Activated CD4-positive, CD25-positive, alpha-beta regulatory T cell treated with anti-CD3 and anti-CD28 coated beads, Interleukin-2, amount 50 U/mL, for 16 hours (primary cell): ENCODE data around the gene ENGASE.

ENCODE experiments used
- DNase-seq: peaks from one replicate; pipeline ENCODE4 v3.0.0-alpha.2; 2020; ENCODE audit warnings: low read depth, low spot score

The ENGASE gene

DNA sequence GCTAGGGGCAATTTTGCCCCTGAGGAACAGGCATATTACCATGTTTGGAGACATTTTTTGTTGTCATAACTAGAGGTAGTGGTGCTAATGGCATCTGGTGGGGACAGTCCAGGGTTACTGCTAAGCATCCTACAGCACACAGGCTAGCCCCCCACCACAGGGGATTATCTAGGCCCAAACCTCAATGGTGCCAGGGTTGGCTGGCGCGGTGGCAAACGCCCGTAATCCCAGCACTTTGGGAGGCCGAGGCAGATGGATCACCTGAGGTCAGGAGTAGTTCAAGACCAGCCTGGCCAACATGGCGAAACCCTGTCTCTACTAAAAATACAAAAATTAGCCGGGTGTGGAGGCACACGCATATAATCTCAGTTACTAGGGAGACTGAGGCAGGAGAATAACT is 35.5 kb upstream of the ENGASE start:
- no peak for DNase-seq

DNA sequence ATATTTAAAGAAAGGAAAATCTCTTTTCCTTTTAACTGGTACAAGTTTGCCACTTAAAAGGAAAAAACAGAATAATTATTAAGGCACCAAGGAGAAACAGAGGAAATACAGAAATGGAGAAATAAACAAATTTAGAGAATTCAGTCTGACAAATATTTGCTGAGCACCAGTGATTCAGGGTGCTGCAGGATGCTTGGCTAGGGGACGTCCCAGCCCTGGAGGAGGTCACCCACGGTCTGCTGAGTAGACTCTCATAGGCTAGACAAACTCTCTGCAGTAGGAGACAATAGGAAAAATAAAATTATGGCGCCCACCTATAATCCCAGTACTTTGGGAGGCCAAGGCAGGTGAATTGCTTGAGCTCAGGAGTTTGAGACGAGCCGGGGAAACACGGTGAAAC is 34.7 kb upstream of the ENGASE start:
- no peak for DNase-seq

DNA sequence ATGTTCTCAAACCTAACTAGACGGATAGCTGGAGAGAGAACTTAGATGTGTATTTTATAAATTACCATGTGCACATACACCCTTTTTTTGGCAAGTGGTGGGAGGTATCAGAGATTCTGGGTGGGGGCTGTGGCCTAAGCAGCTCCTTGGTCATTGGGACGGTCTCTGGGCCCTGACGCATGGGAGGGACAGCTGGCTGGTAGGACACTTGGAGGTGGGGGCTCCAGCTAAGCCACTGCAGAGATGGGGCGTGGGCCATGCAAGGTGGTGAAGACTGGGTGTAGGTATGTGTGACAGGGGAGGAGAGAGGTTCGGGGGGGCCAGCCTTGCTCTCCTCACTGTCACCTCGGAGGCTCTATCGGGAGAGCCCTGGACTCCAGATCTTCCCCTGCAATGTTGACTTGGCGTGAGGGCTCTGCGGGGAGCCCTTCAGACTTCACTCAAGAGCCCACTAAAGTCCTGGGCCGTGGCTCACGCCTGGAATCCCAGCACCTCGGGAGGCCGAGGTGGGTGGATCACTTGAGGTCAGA is 33.5 kb upstream of the ENGASE start:
- no peak for DNase-seq

DNA sequence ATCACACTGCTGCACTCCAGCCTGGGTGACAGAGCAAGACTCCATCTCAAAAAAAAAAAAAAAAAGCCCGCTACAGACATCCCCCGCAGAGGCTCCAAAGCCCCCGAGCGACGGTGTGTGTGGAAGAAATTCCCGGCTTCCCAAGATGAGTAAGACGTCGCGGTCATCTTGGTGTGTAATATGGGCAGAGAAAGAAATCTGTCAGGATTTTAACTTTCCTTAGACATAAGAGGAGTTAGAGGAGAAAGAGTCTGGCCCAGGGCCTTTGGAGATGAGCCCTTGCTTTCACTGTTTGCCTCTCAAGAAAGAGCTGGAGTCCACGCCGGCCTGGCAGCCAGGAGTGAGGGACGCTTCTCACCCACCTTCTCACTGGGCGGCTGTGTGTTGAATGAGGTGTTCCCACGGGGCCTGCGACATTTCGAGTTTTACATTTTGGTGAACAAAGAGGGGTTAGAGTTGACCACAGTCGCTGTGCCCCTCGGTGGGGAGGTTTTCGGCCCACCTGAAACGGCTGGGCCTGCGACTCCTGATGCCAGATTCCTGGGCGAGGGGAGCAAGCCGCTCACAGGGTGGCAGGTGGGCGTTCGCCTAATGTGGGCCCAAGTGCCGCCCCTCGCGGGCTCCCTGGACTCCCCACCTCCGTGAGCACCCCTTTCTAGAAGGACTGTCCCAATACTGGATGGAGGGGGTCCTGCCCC is 32.8 kb upstream of the ENGASE start:
- DNase-seq, result no peak

DNA sequence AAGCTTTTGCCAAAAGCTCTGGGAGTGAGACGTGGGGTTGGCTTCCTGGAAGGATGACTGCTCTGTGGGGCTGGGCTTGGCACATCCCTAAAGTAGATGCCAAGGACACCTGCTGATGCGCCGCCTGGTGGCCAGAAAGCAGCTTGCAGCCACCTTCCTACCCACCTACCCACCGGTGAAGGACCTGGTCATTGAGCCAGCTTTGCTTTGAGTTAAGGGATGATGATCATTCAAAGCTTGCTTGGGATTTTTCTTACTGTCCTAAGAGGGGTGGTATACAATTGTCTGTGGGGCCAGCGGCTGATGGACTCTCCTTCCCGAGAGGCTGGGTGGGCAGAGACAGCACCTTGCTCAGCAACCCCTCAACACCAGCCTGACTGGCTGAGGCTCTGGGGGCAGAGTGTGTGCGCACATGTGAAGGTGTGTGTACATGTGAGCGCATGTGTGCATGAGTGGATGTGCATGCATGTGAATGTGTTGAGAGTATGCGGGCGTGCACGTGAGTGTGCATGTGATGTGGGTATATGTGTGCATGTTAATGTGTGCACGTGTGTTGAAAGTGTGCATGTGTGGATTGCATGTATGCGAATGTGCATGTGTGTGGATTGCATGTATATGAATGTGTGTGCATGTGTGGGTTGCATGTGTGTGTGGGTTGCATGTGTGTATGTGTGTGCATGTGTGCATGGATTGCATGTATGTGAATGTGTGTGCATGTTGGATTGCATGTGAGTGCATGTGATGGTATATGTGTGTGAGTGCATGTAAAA is 32.0 kb upstream of the ENGASE start:
- peak; percentile 29 for DNase-seq

DNA sequence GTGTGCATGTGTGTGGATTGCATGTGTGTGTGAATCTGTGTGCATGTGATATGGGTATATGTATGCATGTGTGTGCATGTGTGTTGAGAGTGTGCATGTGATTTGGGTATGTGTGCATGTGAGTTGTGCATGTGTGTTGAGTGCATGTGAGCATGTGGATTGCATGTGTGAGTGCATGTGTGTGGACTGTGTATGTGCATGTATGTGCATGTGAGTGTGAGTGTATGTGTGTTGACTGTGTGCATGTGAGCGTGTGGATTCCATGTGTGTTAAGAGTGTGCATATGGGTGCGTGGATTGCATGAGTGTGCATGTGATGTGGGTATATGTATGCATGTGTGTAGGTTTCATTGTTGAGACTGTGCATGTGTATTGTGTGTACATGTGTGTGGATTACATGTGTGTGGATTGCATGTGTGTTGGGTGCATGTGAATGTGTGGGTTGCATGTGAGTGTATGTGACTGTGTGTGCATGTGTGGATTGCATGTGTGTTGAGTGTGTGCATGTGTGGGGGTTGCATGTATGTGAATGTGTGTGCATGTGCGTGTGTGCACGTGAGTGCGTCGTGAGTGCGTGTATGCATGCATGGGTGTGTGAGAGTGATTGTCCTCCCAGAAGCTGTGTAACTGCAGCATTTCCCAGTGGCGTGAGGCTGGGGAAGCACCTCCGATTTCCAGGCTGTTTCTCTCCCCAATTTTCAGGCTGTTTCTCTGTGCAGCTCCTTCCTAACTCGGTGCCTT is 31.3 kb upstream of the ENGASE start:
- DNase-seq, result no peak

DNA sequence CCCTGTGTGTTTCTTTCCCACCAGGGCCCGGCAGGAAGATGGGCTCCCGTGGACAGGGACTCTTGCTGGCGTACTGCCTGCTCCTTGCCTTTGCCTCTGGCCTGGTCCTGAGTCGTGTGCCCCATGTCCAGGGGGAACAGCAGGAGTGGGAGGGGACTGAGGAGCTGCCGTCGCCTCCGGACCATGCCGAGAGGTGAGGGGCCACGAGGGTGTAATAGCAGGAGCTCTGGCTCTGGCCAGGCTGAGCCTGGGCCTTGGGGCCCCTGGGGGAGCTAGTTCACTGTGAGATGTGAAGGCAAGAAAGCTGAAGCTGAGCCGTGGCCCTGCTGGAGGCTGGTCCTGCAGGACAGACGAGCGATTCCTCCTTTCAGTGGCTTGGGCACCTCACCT is 30.7 kb upstream of the ENGASE start:
- DNase-seq, result no peak

DNA sequence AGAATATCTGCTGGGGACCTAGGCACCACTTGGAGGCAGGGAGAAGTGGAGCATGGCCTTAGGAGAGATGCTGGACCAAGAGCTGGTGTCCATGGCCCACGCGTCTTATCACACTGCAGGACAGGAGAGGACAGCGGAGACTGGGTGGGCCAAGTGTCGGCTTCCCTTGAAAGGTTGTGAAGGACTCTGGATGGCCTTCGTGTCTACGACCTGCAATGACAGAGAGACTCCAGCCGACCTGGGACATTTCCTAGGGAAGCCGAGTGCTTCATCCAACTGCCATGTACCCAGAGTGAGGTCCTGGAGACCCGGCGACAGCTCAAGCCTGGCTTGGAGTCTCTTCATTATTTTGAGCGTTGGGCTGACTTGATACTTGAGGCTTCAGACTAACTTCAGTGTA is 30.2 kb upstream of the ENGASE start:
- DNase-seq, result no peak

DNA sequence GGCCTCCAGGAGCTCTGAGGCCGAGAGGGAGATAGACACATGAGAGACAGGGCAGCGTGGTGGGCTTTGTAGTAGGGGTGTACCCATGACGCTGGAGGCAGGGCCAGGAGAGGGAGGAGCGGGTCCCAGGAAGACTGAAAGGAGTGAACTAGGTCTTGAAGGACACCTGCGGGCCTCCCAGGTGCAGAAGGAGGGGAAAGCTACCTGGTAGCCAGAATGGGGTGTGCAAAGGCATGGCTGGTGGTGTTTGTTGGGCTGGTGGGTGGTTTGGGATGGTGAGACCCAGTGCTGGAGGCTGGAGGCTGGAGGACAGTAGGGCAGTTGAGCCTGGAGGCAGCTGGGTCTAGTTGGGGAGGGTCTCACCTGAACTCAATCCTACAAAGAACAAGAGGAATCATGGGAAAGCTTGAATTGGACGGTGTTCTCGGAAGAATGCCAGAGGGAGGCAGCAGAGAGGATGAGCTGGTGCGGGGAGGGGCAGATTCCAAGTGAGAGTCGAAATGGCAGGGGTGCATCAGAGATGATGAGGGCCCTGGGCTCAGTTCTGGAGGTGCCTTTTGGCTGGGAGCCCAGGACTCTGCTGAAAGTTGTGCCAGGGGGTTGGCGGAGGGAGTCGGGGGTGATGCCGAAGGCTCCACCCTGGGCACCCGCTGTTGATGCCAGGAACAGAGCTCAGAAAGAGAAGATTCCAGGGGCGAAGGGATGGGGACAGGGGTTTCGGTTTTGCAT is 29.5 kb upstream of the ENGASE start:
- DNase-seq, result no peak

DNA sequence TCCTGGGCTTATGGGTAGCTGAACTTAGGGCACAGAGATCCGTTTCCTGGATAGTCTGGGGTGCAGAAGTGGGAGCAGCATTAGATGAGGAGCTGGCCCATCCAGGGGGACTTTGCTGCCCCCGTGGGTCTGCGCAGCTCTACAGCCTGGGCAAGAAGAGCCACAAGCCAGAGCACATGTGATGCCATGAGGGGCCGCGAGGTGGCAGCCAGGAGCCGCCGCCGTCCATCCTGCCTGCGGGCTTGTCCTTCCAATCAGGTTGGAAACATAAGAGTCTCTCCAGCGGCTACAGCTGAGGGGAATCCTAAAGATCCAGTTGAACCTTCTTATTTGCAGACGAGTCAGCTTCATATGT is 28.8 kb upstream of the ENGASE start:
- peak; percentile 33 for DNase-seq

DNA sequence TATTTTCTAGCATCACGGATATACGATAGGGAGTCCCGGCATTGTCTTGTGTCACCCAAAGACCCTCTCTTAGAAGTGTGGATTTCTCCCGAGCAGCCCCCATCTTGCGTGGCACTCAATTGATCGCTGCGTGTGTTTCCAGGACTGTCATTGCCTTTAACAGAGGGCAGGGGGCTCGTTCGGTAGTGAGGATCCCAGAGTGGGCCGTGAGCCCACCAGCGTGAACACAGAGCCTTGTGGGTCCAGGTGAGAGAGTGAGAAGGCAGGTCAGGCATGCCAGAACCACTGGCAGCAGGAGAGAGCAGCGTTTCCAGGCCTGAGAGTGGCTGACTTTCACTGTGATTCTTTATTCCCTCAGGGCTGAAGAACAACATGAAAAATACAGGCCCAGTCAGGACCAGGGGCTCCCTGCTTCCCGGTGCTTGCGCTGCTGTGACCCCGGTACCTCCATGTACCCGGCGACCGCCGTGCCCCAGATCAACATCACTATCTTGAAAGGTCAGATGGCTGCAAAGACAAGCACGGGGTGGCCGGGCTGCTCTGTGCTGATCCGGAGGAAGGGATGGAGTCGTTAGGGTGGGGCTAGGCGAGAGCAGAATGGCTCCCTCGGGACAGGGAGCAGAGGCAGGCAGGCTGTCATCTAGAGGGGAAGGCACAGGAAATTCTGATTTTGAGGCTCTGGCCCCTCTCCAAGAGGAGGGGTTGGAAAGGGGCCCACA is 28.3 kb upstream of the ENGASE start:
- DNase-seq, result no peak

DNA sequence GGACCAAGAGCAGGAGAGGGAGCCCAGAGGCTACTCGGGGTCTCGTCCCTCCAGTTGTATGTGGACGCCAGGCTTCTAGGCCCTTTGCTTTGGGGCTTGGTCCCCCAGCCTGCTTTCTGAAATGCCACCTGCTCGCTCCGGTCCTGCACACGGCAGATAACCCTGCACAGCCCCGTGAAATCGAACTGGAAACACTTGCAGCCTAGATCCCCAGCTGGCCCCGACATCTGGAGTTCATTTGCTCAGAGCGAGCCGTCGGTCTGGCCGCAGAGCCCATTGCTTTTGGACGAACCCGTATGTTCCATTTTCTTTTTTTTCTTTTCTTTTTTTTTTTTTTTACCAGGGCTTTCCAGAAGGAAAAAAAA is 27.7 kb upstream of the ENGASE start:
- no peak for DNase-seq

DNA sequence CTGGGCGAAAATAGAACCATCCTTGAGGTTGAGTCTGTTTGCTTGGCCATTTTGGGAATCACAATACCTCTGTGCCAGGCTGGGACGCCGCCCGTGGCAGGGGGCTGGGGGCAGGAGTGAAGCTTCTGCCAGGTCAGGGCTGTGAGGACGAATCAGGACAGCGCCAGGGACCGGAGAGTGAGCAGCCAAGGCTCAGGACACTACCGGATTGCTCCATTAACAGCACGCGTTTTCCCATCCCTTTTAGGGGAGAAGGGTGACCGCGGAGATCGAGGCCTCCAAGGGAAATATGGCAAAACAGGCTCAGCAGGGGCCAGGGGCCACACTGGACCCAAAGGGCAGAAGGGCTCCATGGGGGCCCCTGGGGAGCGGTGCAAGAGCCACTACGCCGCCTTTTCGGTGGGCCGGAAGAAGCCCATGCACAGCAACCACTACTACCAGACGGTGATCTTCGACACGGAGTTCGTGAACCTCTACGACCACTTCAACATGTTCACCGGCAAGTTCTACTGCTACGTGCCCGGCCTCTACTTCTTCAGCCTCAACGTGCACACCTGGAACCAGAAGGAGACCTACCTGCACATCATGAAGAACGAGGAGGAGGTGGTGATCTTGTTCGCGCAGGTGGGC is 27.2 kb upstream of the ENGASE start:
- DNase-seq, result no peak

DNA sequence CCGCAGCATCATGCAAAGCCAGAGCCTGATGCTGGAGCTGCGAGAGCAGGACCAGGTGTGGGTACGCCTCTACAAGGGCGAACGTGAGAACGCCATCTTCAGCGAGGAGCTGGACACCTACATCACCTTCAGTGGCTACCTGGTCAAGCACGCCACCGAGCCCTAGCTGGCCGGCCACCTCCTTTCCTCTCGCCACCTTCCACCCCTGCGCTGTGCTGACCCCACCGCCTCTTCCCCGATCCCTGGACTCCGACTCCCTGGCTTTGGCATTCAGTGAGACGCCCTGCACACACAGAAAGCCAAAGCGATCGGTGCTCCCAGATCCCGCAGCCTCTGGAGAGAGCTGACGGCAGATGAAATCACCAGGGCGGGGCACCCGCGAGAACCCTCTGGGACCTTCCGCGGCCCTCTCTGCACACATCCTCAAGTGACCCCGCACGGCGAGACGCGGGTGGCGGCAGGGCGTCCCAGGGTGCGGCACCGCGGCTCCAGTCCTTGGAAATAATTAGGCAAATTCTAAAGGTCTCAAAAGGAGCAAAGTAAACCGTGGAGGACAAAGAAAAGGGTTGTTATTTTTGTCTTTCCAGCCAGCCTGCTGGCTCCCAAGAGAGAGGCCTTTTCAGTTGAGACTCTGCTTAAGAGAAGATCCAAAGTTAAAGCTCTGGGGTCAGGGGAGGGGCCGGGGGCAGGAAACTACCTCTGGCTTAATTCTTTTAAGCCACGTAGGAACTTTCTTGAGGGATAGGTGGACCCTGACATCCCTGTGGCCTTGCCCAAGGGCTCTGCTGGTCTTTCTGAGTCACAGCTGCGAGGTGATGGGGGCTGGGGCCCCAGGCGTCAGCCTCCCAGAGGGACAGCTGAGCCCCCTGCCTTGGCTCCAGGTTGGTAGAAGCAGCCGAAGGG is 26.4 kb upstream of the ENGASE start:
- DNase-seq, result no peak

DNA sequence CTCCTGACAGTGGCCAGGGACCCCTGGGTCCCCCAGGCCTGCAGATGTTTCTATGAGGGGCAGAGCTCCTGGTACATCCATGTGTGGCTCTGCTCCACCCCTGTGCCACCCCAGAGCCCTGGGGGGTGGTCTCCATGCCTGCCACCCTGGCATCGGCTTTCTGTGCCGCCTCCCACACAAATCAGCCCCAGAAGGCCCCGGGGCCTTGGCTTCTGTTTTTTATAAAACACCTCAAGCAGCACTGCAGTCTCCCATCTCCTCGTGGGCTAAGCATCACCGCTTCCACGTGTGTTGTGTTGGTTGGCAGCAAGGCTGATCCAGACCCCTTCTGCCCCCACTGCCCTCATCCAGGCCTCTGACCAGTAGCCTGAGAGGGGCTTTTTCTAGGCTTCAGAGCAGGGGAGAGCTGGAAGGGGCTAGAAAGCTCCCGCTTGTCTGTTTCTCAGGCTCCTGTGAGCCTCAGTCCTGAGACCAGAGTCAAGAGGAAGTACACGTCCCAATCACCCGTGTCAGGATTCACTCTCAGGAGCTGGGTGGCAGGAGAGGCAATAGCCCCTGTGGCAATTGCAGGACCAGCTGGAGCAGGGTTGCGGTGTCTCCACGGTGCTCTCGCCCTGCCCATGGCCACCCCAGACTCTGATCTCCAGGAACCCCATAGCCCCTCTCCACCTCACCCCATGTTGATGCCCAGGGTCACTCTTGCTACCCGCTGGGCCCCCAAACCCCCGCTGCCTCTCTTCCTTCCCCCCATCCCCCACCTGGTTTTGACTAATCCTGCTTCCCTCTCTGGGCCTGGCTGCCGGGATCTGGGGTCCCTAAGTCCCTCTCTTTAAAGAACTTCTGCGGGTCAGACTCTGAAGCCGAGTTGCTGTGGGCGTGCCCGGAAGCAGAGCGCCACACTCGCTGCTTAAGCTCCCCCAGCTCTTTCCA is 25.5 kb upstream of the ENGASE start:
- DNase-seq, result no peak

DNA sequence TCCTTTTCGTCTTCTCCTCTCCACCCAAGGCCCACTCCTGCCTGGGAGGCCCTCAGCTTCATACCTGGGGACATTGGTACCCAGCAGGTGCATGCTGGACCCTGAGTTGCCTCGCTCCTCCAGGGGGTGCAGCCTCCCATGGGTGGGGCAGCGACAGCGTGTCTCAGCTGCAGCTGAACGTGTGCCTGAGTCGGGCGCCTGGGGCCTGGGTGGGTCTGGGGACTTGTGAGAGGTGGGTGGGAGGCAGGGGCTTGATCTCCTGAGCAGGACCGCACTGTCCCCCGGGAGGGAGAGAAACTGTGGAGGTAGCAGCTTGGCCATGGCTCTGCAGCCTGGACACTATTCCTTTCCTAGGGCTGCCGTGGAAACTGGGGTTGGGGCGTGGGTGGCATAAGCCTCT is 24.8 kb upstream of the ENGASE start:
- no peak for DNase-seq

DNA sequence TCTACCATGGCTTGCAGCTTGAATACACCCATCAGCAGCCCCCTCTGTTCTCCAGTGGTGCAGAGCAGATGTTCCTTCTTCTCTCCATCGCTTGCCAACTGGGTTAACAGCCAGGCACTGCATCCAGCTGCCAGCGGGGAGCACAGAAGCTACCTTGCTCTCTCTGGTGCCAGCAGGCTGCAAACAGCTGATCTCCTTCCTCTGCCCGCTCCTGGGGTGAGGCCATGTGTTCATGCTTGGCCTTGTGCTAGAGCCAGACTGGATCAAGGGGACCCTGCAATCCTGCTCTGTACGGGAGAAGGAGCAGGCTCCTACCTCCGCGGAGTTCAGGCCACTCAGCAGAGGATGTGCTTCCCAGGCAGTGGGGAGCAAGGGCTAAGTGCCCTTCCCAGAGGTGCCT is 24.1 kb upstream of the ENGASE start:
- DNase-seq, result no peak

DNA sequence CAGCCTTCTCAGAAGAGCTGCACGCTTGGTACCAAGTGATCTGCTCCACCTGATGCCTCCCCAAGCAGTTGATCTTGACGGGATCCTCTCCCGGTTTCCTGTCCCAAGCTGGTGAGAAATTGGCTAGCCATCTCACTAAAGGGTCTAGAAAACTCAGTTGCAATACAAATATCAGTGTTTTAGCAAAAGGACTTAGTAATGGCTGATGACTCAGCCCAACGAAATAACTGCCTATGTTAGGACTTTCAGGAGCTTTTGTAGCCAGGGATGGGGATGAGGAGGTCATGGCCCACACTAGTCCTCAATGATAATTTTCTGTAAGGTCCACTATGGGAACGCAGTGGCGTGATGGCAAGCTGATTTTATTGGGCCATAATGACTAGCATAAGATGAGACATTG is 23.3 kb upstream of the ENGASE start:
- no peak for DNase-seq

DNA sequence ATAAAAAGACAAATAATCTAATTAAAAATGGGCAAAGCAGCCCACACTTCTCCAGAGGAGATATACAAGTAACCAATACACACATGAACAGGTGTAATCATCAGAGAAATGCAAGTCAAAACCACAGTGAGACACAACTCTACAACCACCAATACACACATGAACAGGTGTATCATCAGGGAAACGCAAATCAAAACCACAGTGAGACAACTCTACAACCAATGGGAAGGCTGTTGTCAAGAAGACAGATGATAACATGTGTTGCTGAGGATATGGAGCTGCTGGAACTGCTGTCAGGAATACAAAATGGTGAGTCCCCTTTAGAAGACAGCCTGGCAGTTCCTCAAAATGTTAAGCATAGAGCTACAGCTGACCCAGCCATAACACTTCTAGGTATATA is 22.5 kb upstream of the ENGASE start:
- no peak for DNase-seq
